ENCODE results near the gene SPTSSB.

- no peak for TF ChIP-seq CTCF (IDR thresholded peaks at IDR 0.05)
- TF ChIP-seq POLR2A (IDR thresholded peaks at IDR 0.05) = no peak
These were observed 56.4 kb downstream of the SPTSSB start for GRCh38 chr3:161314836-161315395.

Measured in adrenal gland (tissue), 5 donors.